ENCODE data around the gene SH3PXD2A.

GRCh38 chr10:103692436-103692951 is 162.9 kb downstream of the SH3PXD2A start:
- no peak for TF ChIP-seq EZH2 (IDR thresholded peaks at IDR 0.05; ENCODE audit: borderline replicate concordance, low read length)
- TF ChIP-seq, protein P1, sequence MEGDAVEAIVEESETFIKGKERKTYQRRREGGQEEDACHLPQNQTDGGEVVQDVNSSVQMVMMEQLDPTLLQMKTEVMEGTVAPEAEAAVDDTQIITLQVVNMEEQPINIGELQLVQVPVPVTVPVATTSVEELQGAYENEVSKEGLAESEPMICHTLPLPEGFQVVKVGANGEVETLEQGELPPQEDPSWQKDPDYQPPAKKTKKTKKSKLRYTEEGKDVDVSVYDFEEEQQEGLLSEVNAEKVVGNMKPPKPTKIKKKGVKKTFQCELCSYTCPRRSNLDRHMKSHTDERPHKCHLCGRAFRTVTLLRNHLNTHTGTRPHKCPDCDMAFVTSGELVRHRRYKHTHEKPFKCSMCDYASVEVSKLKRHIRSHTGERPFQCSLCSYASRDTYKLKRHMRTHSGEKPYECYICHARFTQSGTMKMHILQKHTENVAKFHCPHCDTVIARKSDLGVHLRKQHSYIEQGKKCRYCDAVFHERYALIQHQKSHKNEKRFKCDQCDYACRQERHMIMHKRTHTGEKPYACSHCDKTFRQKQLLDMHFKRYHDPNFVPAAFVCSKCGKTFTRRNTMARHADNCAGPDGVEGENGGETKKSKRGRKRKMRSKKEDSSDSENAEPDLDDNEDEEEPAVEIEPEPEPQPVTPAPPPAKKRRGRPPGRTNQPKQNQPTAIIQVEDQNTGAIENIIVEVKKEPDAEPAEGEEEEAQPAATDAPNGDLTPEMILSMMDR (conservative IDR thresholded peaks at IDR 0.05 in 1 of 2, IDR thresholded peaks at IDR 0.05 in 1 of 2; ENCODE audit: extremely low read depth in 1 of 2, insufficient read depth in 1 of 2, low read depth in 1 of 2, low read length in 2 of 2): no peak

Measured in mammary epithelial cell (primary cell).